H1 (cell line): ENCODE measurements around the gene ZMYM2.

ENCODE experiments used
- ASH2L ChIP-seq: fragments of 200-600, 300-600 bp; sonication (generic); IDR thresholded peaks from one replicate; pipeline ENCODE4 v1.7.1; 2017; ENCODE audit warnings: low read length
- BCL11A ChIP-seq, 2 experiments: IDR thresholded peaks; one replicate each; pipeline ENCODE4 v1.6.1; 2011; ENCODE audit warnings: low read depth in 2 of 2, low read length in 2 of 2, mild to moderate bottlenecking in 2 of 2
- CEBPB ChIP-seq: IDR thresholded peaks from 2 replicates; pipeline ENCODE4 v1.6.1; 2012; ENCODE audit warnings: low read depth, low read length
- EGR1 ChIP-seq: IDR thresholded peaks from 2 replicates; pipeline ENCODE4 v1.6.1; 2011; ENCODE audit warnings: low read depth, low read length, borderline replicate concordance
- EP300 ChIP-seq, 2 experiments: IDR thresholded peaks; 1 replicate in 1 of 2; 2 replicates in 1 of 2; pipeline ENCODE4 v1.6.1; 2011 to 2012; ENCODE audit warnings: low read depth in 2 of 2, low read length in 2 of 2, mild to moderate bottlenecking in 2 of 2, borderline replicate concordance in 1 of 2, inconsistent platforms in 1 of 2, moderate library complexity in 1 of 2
- GABPA ChIP-seq: IDR thresholded peaks from 2 replicates; pipeline ENCODE4 v1.6.1; 2011; ENCODE audit warnings: mild to moderate bottlenecking, low read length, moderate library complexity, borderline replicate concordance; ENCODE audit not compliant: insufficient read depth
- GTF2F1 ChIP-seq: IDR thresholded peaks from 2 replicates; pipeline ENCODE4 v1.6.1; 2012; ENCODE audit warnings: low read depth, low read length, improper control_type of control experiment, borderline replicate concordance
- JUND ChIP-seq: IDR thresholded peaks from 2 replicates; pipeline ENCODE4 v1.6.1; 2011; ENCODE audit warnings: mild to moderate bottlenecking, improper control_type of control experiment, low read length
- NRF1 ChIP-seq: IDR thresholded peaks from 2 replicates; pipeline ENCODE4 v1.6.1; 2011; ENCODE audit warnings: mild to moderate bottlenecking, low read depth, low read length, improper control_type of control experiment
- POLR2A ChIP-seq, 2 experiments: IDR thresholded peaks; 1 replicate in 1 of 2; 2 replicates in 1 of 2; pipeline ENCODE4 v1.6.1; 2011; ENCODE audit warnings: low read depth in 2 of 2, low read length in 2 of 2, mild to moderate bottlenecking in 2 of 2; ENCODE audit errors: control extremely low read depth in 1 of 2
- POLR2AphosphoS5 ChIP-seq: IDR thresholded peaks from 2 replicates; pipeline ENCODE4 v1.6.1; 2011; ENCODE audit warnings: low read depth, low read length
- SIN3A ChIP-seq, 2 experiments: IDR thresholded peaks in 1 of 2; conservative IDR thresholded peaks in 1 of 2; 2 replicates each; pipeline ENCODE4 v1.6.1; 2011 to 2012; ENCODE audit warnings: low read length in 2 of 2, improper control_type of control experiment in 1 of 2, low read depth in 1 of 2, mild to moderate bottlenecking in 1 of 2
- TEAD4 ChIP-seq: IDR thresholded peaks from 2 replicates; pipeline ENCODE4 v1.6.1; 2012; ENCODE audit warnings: low read depth, low read length, inconsistent platforms, mixed read lengths
- TF ChIP-seq, protein P1 (sequence below), 3 experiments: IDR thresholded peaks; 1 replicate in 2 of 3; 2 replicates in 1 of 3; pipeline versions ENCODE4 v1.5.1 to v1.6.1; 2011; ENCODE audit warnings: low read length in 3 of 3, mild to moderate bottlenecking in 3 of 3, inconsistent platforms in 2 of 3, low read depth in 1 of 3, moderate library complexity in 1 of 3; ENCODE audit not compliant: insufficient read depth in 1 of 3; ENCODE audit errors: control extremely low read depth in 1 of 3

DNA sequence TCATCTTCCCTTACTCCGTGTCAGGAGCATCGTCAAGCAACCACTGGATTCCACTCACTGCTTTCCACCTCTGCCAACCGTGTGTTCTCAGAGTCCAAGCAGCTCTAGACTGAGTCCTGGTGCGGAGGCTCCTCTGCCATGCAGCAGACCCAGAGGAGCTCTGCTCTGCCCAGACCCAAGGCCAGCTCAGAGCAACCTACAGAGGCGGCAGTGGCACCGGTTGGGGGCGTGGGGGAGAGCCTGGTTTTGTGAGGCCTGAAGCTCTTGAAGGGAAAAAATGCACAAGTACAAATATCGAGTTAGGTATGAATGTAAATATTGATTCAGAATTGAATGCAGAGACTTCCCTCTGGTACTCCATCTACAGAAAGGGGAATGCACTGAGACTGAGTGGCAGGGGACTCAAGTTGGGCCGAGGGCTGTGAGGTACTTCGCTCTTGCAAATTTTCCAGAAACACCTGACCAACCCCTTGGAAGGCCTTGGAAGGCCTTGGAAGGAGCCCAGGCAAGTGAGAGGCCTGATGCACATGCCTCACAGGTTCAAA lies 155.6 kb downstream of the ZMYM2 start:
- no peak for TF ChIP-seq CEBPB
- TF ChIP-seq BCL11A (IDR thresholded peaks at IDR 0.05; ENCODE audit: low read depth in 2 of 2, low read length in 2 of 2), result no peak
- no peak for TF ChIP-seq GABPA
- no peak for TF ChIP-seq SIN3A (conservative IDR thresholded peaks at IDR 0.05 in 1 of 2, IDR thresholded peaks at IDR 0.05 in 1 of 2; ENCODE audit: low read depth in 1 of 2, low read length in 2 of 2)
- TF ChIP-seq POLR2A (IDR thresholded peaks at IDR 0.05; ENCODE audit: control extremely low read depth in 1 of 2, low read depth in 2 of 2, low read length in 2 of 2), result no peak
- TF ChIP-seq, protein P1, sequence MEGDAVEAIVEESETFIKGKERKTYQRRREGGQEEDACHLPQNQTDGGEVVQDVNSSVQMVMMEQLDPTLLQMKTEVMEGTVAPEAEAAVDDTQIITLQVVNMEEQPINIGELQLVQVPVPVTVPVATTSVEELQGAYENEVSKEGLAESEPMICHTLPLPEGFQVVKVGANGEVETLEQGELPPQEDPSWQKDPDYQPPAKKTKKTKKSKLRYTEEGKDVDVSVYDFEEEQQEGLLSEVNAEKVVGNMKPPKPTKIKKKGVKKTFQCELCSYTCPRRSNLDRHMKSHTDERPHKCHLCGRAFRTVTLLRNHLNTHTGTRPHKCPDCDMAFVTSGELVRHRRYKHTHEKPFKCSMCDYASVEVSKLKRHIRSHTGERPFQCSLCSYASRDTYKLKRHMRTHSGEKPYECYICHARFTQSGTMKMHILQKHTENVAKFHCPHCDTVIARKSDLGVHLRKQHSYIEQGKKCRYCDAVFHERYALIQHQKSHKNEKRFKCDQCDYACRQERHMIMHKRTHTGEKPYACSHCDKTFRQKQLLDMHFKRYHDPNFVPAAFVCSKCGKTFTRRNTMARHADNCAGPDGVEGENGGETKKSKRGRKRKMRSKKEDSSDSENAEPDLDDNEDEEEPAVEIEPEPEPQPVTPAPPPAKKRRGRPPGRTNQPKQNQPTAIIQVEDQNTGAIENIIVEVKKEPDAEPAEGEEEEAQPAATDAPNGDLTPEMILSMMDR (IDR thresholded peaks at IDR 0.05; ENCODE audit: control extremely low read depth in 1 of 3, insufficient read depth in 1 of 3, low read depth in 1 of 3, low read length in 3 of 3), result no peak
- TF ChIP-seq EP300 (IDR thresholded peaks at IDR 0.05; ENCODE audit: borderline replicate concordance in 1 of 2, low read depth in 2 of 2, low read length in 2 of 2), result no peak
- no peak for TF ChIP-seq JUND
- no peak for TF ChIP-seq ASH2L
- no peak for TF ChIP-seq GTF2F1
- TF ChIP-seq TEAD4, result no peak
- no peak for TF ChIP-seq EGR1
- no peak for TF ChIP-seq NRF1
- no peak for TF ChIP-seq POLR2AphosphoS5
